Fibroblast of lung (primary cell): ENCODE measurements around the gene EPHB6. TPM values are rescaled to one million over a fixed set of nuclear protein-coding genes. Genes with fewer than 3 reads are reported as not detected.

Experiments used
- DNase-seq, 2 donors: peaks; one replicate each; pipeline versions ENCODE4 v3.0.0 to v3.0.0-alpha.2; 2010; ENCODE audit warnings: low read depth in 2 of 2
- H2AFZ ChIP-seq: 2 replicates; pipeline ENCODE4 v1.5.1; 2012; ENCODE audit warnings: low read length, control low read depth, inconsistent platforms
- H3K27ac ChIP-seq: 2 replicates; pipeline ENCODE4 v1.5.1; 2011; ENCODE audit warnings: low read length, control low read depth; ENCODE audit not compliant: insufficient read depth
- H3K27me3 ChIP-seq: 2 replicates; pipeline ENCODE4 v1.5.1; 2011; ENCODE audit warnings: mild to moderate bottlenecking, low read length; ENCODE audit not compliant: control insufficient read depth, insufficient read depth
- H3K36me3 ChIP-seq: 2 replicates; pipeline ENCODE4 v1.5.1; 2011; ENCODE audit warnings: low read length; ENCODE audit not compliant: control insufficient read depth, insufficient read depth
- H3K4me1 ChIP-seq: 2 replicates; pipeline ENCODE4 v1.5.1; 2011; ENCODE audit warnings: low read length; ENCODE audit not compliant: control insufficient read depth, insufficient read depth; ENCODE audit errors: extremely low read depth
- H3K4me2 ChIP-seq: 2 replicates; pipeline ENCODE4 v1.5.1; 2011; ENCODE audit warnings: low read length, control low read depth; ENCODE audit not compliant: insufficient read depth; ENCODE audit errors: extremely low read depth
- H3K4me3 ChIP-seq, 4 experiments: fragments of 200-600 bp in 1 of 4; sonication (generic) in 1 of 4; replicated peaks in 1 of 4; 2 replicates each; pipeline ENCODE4 v1.5.1; 2011 to 2016; ENCODE audit warnings: low read length in 4 of 4, low read depth in 3 of 4, mild to moderate bottlenecking in 3 of 4, control low read depth in 2 of 4, inconsistent platforms in 1 of 4, mixed read lengths in 1 of 4; ENCODE audit not compliant: insufficient read depth in 1 of 4; ENCODE audit errors: control extremely low read depth in 1 of 4
- H3K79me2 ChIP-seq: 2 replicates; pipeline ENCODE4 v1.5.1; 2012; ENCODE audit warnings: mild to moderate bottlenecking, low read length, inconsistent platforms; ENCODE audit not compliant: control insufficient read depth, insufficient read depth
- H3K9ac ChIP-seq: 2 replicates; pipeline ENCODE4 v1.5.1; 2011; ENCODE audit warnings: mild to moderate bottlenecking, low read length, control low read depth; ENCODE audit not compliant: insufficient read depth
- H3K9me3 ChIP-seq: 2 replicates; pipeline ENCODE4 v1.5.1; 2012; ENCODE audit warnings: low read depth, low read length; ENCODE audit not compliant: control insufficient read depth, insufficient read depth
- H4K20me1 ChIP-seq: 2 replicates; pipeline ENCODE4 v1.5.1; 2011; ENCODE audit warnings: low read length; ENCODE audit not compliant: control insufficient read depth, insufficient read depth; ENCODE audit errors: extremely low read depth
- EZH2 ChIP-seq: IDR thresholded peaks from 2 replicates; pipeline ENCODE4 v1.5.1; 2012; ENCODE audit warnings: low read length, control low read depth, mild to moderate bottlenecking; ENCODE audit errors: missing control alignments
- polyA plus RNA-seq, 2 donors: library from polyadenylated mRNA; depleted of rRNA in 1 of 2; stranded (reverse) in 1 of 2; unstranded in 1 of 2; fragments of >200 nt; gene quantifications; 2 replicates each; pipeline ENCODE4 v1.2.1, GENCODE V29; 2011 to 2012; ENCODE audit warnings: missing spikeins in 1 of 2
- total RNA-seq: library from RNA; depleted of rRNA; stranded (reverse); fragments of >200 nt; gene quantifications from 2 replicates; pipeline ENCODE4 v1.2.1, GENCODE V29; 2014
- TF ChIP-seq, protein P1 (sequence below), 2 donors: IDR thresholded peaks in 1 of 2; conservative IDR thresholded peaks in 1 of 2; 1 replicate in 1 of 2; 2 replicates in 1 of 2; pipeline ENCODE4 v1.5.1; 2011 to 2012; ENCODE audit warnings: low read length in 2 of 2, control low read depth in 1 of 2, inconsistent platforms in 1 of 2, low read depth in 1 of 2, mild to moderate bottlenecking in 1 of 2

EPHB6 gene
- total and polyA plus RNA-seq, 2 donors (not counting 1 experiment from before 2014, with no cell fraction given) = 1.1 to 4.3 TPM

DNA sequence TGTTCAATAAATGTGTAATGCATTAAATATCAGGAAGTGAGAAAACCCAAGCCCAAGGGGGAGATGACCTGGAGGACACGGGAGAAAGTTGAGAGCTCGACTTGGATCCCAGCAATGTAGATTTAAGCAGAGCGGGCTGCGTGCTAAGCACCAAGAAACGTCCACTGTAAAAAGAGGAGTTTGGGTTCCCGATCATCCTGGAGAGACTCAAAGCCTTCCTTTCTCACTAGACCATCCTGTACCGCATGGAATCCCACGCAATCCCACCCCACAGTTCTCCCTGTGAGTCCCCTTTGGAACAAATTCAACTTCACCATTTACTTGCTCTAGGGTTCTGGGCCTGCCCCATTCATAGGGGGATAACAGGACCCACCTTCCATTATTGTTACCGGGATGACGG is 28.3 kb downstream of the EPHB6 start:
- H3K4me1 ChIP-seq = no peaks in the 10 kb centered on the region
- H2AFZ ChIP-seq = no peak overlapping the region
- no peak overlapping the region for H3K4me2 ChIP-seq
- no peak overlapping the region for H3K4me3 ChIP-seq
- no peak for DNase-seq
- H3K79me2 ChIP-seq = no peaks in the 10 kb centered on the region
- no peak for TF ChIP-seq EZH2
- TF ChIP-seq, protein P1, sequence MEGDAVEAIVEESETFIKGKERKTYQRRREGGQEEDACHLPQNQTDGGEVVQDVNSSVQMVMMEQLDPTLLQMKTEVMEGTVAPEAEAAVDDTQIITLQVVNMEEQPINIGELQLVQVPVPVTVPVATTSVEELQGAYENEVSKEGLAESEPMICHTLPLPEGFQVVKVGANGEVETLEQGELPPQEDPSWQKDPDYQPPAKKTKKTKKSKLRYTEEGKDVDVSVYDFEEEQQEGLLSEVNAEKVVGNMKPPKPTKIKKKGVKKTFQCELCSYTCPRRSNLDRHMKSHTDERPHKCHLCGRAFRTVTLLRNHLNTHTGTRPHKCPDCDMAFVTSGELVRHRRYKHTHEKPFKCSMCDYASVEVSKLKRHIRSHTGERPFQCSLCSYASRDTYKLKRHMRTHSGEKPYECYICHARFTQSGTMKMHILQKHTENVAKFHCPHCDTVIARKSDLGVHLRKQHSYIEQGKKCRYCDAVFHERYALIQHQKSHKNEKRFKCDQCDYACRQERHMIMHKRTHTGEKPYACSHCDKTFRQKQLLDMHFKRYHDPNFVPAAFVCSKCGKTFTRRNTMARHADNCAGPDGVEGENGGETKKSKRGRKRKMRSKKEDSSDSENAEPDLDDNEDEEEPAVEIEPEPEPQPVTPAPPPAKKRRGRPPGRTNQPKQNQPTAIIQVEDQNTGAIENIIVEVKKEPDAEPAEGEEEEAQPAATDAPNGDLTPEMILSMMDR (conservative IDR thresholded peaks at IDR 0.05 in 1 of 2, IDR thresholded peaks at IDR 0.05 in 1 of 2; ENCODE audit: low read depth in 1 of 2, low read length in 2 of 2) = no peak
- H3K27ac ChIP-seq = no peak overlapping the region
- H3K9me3 ChIP-seq = no peaks in the 10 kb centered on the region
- no peak overlapping the region for H3K9ac ChIP-seq
- no peaks in the 10 kb centered on the region for H4K20me1 ChIP-seq
- no peaks in the 10 kb centered on the region for H3K36me3 ChIP-seq
- H3K27me3 ChIP-seq = no peaks in the 10 kb centered on the region

DNA sequence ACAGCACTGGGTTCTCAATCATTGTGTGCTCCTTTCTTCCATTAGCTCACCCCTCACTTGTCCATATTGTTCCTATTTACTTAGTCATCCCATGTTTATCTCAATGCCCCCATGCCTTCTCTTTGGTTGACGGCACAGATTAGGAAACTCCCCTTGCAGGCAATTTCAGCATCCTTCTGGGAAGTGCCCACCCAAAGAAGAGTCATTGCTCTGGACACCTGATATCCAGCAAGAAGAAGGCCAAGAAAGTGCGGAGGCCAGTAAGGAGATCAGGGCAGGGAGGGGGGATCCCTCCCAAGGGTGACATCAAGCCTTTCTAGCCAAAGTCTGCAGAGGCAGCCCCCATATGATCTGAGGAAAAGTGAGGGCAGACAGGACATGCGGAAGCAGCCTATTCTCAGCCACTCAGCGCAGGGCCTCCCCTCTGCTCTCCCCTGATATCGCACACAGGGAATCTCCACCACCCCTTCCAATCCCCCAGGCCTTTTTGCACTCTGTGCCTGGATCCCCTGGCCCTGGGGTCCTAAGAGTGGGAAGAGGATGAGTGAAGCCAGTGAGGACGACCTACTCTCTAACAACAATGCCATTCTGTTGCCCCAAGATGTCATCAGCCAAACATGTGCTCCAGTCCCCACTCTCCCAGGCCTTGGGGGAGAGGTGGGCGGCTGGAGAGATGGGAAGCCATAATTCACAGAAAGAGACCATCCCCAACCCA is 28.9 kb downstream of the EPHB6 start:
- Histone ChIP-seq H3K36me3 (no peaks in the 10 kb centered on the region), H4K20me1 (no peaks in the 10 kb centered on the region), H3K9ac (no peak overlapping the region), H3K79me2 (no peaks in the 10 kb centered on the region), H3K9me3 (no peaks in the 10 kb centered on the region), H3K27me3 (no peaks in the 10 kb centered on the region), H3K4me3 (no peak overlapping the region), H3K27ac (no peak overlapping the region), H2AFZ (no peak overlapping the region), H3K4me1 (no peaks in the 10 kb centered on the region), H3K4me2 (no peak overlapping the region)
- DNase-seq = no peak
- TF ChIP-seq, protein P1 (conservative IDR thresholded peaks at IDR 0.05 in 1 of 2, IDR thresholded peaks at IDR 0.05 in 1 of 2; ENCODE audit: low read depth in 1 of 2, low read length in 2 of 2) = no peak
- TF ChIP-seq EZH2 = no peak

DNA sequence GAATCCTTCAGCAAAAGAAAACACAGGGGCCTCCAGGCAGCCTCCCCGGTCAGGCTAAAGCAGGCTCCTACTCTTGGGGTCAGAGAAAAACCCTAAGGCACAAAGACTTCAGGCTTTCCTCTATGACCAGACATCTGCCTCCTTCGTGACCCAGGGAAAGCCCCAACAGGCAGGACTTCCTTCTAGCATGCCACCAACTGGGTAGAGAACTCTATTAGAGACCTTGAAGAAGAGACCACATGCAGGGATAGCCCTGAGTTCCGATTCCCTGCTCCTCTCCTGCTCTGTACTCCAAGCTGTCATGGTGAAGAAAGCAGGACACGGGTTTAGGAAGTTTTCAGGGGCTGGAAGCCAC is 29.4 kb downstream of the EPHB6 start:
- Histone ChIP-seq H2AFZ (no peak overlapping the region), H3K9ac (no peak overlapping the region), H3K9me3 (no peaks in the 10 kb centered on the region), H4K20me1 (no peaks in the 10 kb centered on the region), H3K36me3 (no peaks in the 10 kb centered on the region), H3K4me1 (no peaks in the 10 kb centered on the region), H3K27me3 (no peaks in the 10 kb centered on the region), H3K4me3 (no peak overlapping the region), H3K27ac (no peak overlapping the region), H3K79me2 (no peaks in the 10 kb centered on the region), H3K4me2 (no peak overlapping the region)
- DNase-seq = no peak
- TF ChIP-seq, protein P1 (conservative IDR thresholded peaks at IDR 0.05 in 1 of 2, IDR thresholded peaks at IDR 0.05 in 1 of 2; ENCODE audit: low read depth in 1 of 2, low read length in 2 of 2) = no peak
